Body of pancreas (tissue), 4 donors: Measurements from ENCODE around the gene BTAF1. TPM values are rescaled to one million over a fixed set of nuclear protein-coding genes. Genes with fewer than 3 reads are reported as not detected.

Experiments
- ATAC-seq: fragments of 150-250 bp; one replicate; pipeline ENCODE4 v1.9.1; 2016
- DNase-seq, 4 donors: peaks; one replicate each; pipeline ENCODE4 v3.0.0-alpha.2; 2019
- H3K27ac ChIP-seq, 4 donors: fragments of 200-600 bp; sonication (generic); 1 replicate in 3 of 4; 2 replicates in 1 of 4; pipeline versions ENCODE4 v1.5.1 to v1.6.1; 2016 to 2019; ENCODE audit warnings: mild to moderate bottlenecking in 1 of 4, mixed read lengths in 1 of 4, moderate library complexity in 1 of 4
- H3K27me3 ChIP-seq, 2 donors: fragments of 200-600 bp; sonication (generic); one replicate each; pipeline ENCODE4 v1.6.0; 2016; ENCODE audit warnings: mild to moderate bottlenecking in 1 of 2
- H3K36me3 ChIP-seq, 2 donors: fragments of 200-600 bp; sonication (generic); replicated peaks in 1 of 2; 2 replicates each; pipeline ENCODE4 v1.5.1; 2016; ENCODE audit warnings: low read depth in 2 of 2; ENCODE audit not compliant: insufficient read depth in 1 of 2
- H3K4me1 ChIP-seq: fragments of 200-600 bp; sonication (generic); one replicate; pipeline ENCODE4 v1.6.0; 2016
- H3K4me3 ChIP-seq, 2 donors: fragments of 200-600 bp; sonication (generic); 1 replicate in 1 of 2; 2 replicates in 1 of 2; pipeline ENCODE4 v1.5.1; 2016 to 2019
- H3K9me3 ChIP-seq, 3 donors: fragments of 200-600 bp; sonication (generic); 1 replicate in 2 of 3; 2 replicates in 1 of 3; pipeline ENCODE4 v1.5.1; 2016
- CTCF ChIP-seq, 7 experiments: fragments of 450-650 bp in 4 of 7; fragments of 200-600 bp in 3 of 7; sonication (generic) in 3 of 7; IDR thresholded peaks; one replicate each; pipeline ENCODE4 v1.5.1; 2016 to 2019; ENCODE audit warnings: antibody characterized with exemption in 7 of 7
- POLR2A ChIP-seq, 3 donors: fragments of 450-650 bp; IDR thresholded peaks; one replicate each; pipeline ENCODE4 v1.6.1; 2016; ENCODE audit warnings: antibody characterized with exemption in 3 of 3, mild to moderate bottlenecking in 2 of 3
- WGBS, 2 donors: methylation state at CpG; one replicate each; pipeline ENCODE4 v1.1.5; 2017; 5-methylcytosine and 5-hydroxymethylcytosine counted together
- intact Hi-C: fragments of 100-400 bp; cut with DNase I; formaldehyde crosslinking; loops from one replicate; pipeline ENCODE4 v1.15.1; 2023
- total RNA-seq, 2 donors: library from RNA; depleted of rRNA; stranded (reverse); fragments of >200 nt; gene quantifications; one replicate each; pipeline ENCODE4 v1.1.0, GENCODE V29; 2016

BTAF1 gene
- total RNA-seq, 2 donors from 2014 or later = 30.0 to 39.7 TPM

- no peak for ATAC-seq
- no peak for DNase-seq
- intact Hi-C loops = no loop called here
- Histone ChIP-seq H3K4me1 (no peaks in the 10 kb centered on the region), H3K27ac (no peak overlapping the region), H3K27me3 (no peaks in the 10 kb centered on the region), H3K36me3 (no peaks in the 10 kb centered on the region), H3K4me3 (no peak overlapping the region), H3K9me3 (no peaks in the 10 kb centered on the region)
- no peak for TF ChIP-seq CTCF (IDR thresholded peaks at IDR 0.05)
- no peak for TF ChIP-seq POLR2A (IDR thresholded peaks at IDR 0.05)
- 65 to 82% methylated on average over 36 to 37 of the region's 37 CpGs for WGBS, 2 donors
Measured at GRCh38 chr10:92045641-92046106, 122.1 kb downstream of the BTAF1 start.

- Histone ChIP-seq H3K36me3 (no peaks in the 10 kb centered on the region), H3K4me3 (no peak overlapping the region), H3K4me1 (no peaks in the 10 kb centered on the region), H3K27ac (no peak overlapping the region), H3K27me3 (no peaks in the 10 kb centered on the region), H3K9me3 (no peaks in the 10 kb centered on the region)
- TF ChIP-seq POLR2A (IDR thresholded peaks at IDR 0.05) = no peak
- TF ChIP-seq CTCF (IDR thresholded peaks at IDR 0.05) = no peak
- intact Hi-C loops = no loop called here
- ATAC-seq (no peak), DNase-seq (no peak)
Measured at GRCh38 chr10:92047215-92047614, 123.6 kb downstream of the BTAF1 start.

GRCh38 chr10:92052088-92052487 is 128.5 kb downstream of the BTAF1 start:
- no peak for ATAC-seq
- no peak for DNase-seq
- no peaks in the 10 kb centered on the region for H3K9me3 ChIP-seq
- 88 to 90% methylated on average over 18 of the region's 18 CpGs for WGBS, 2 donors
- TF ChIP-seq POLR2A (IDR thresholded peaks at IDR 0.05) = no peak
- no peak for TF ChIP-seq CTCF (IDR thresholded peaks at IDR 0.05)
- no peaks in the 10 kb centered on the region for H3K4me1 ChIP-seq
- no peaks in the 10 kb centered on the region for H3K36me3 ChIP-seq
- intact Hi-C loops = no loop called here
- no peaks in the 10 kb centered on the region for H3K27me3 ChIP-seq
- no peak overlapping the region for H3K4me3 ChIP-seq
- no peak overlapping the region for H3K27ac ChIP-seq

- no peak for TF ChIP-seq CTCF (IDR thresholded peaks at IDR 0.05)
- TF ChIP-seq POLR2A (IDR thresholded peaks at IDR 0.05) = no peak
- DNase-seq (no peak), ATAC-seq (no peak)
- Histone ChIP-seq H3K4me1 (no peaks in the 10 kb centered on the region), H3K9me3 (no peaks in the 10 kb centered on the region), H3K4me3 (no peak overlapping the region), H3K36me3 (no peaks in the 10 kb centered on the region), H3K27me3 (no peaks in the 10 kb centered on the region), H3K27ac (no peak overlapping the region)
- intact Hi-C loops = no loop called here
- 82 to 84% methylated on average over 5 of the region's 5 CpGs for WGBS, 2 donors
Measured at GRCh38 chr10:92052741-92053140, 129.2 kb downstream of the BTAF1 start.

GRCh38 chr10:92054807-92055206 is 131.2 kb downstream of the BTAF1 start:
- intact Hi-C loops = no loop called here
- TF ChIP-seq POLR2A (IDR thresholded peaks at IDR 0.05) (no peak), CTCF (IDR thresholded peaks at IDR 0.05) (no peak)
- Histone ChIP-seq H3K4me3 (no peak overlapping the region), H3K9me3 (no peaks in the 10 kb centered on the region), H3K27ac (no peak overlapping the region), H3K4me1 (no peaks in the 10 kb centered on the region), H3K36me3 (no peaks in the 10 kb centered on the region), H3K27me3 (no peaks in the 10 kb centered on the region)
- DNase-seq = no peak
- ATAC-seq = no peak
